ENCODE results near the gene NT5C1B. TPM values are rescaled to one million over a fixed set of nuclear protein-coding genes. Genes with fewer than 3 reads are reported as not detected.

NT5C1B gene
- total RNA-seq, 4 donors from 2014 or later: not detected

GRCh38 chr2:18548621-18549020, 40.7 kb downstream of the NT5C1B start:
- no peak for TF ChIP-seq POLR2A (IDR thresholded peaks at IDR 0.05)
- TF ChIP-seq CTCF (IDR thresholded peaks at IDR 0.05): no peak
- no peak for DNase-seq
- H3K4me3 ChIP-seq: no peak overlapping the region
- no peaks in the 10 kb centered on the region for H3K9me3 ChIP-seq
- H3K4me1 ChIP-seq: no peaks in the 10 kb centered on the region
- H3K36me3 ChIP-seq: no peaks in the 10 kb centered on the region
- intact Hi-C loops (cut with DNase I; ENCODE audit: low total_unique reads): no loop called here
- H3K27me3 ChIP-seq: no peaks in the 10 kb centered on the region
- no peak overlapping the region for H3K27ac ChIP-seq

- intact Hi-C loops (cut with DNase I; ENCODE audit: low total_unique reads): no loop called here
- TF ChIP-seq CTCF (IDR thresholded peaks at IDR 0.05): no peak
- TF ChIP-seq POLR2A (IDR thresholded peaks at IDR 0.05): no peak
- H3K36me3 ChIP-seq: no peaks in the 10 kb centered on the region
- H3K4me1 ChIP-seq: no peaks in the 10 kb centered on the region
- DNase-seq: no peak
- H3K27ac ChIP-seq: no peak overlapping the region
- no peaks in the 10 kb centered on the region for H3K27me3 ChIP-seq
- H3K4me3 ChIP-seq: no peak overlapping the region
- no peaks in the 10 kb centered on the region for H3K9me3 ChIP-seq
Observed at GRCh38 chr2:18546567-18546966, 42.8 kb downstream of the NT5C1B start.

- H3K9me3 ChIP-seq: no peaks in the 10 kb centered on the region
- TF ChIP-seq CTCF (IDR thresholded peaks at IDR 0.05): no peak
- no peak for TF ChIP-seq POLR2A (IDR thresholded peaks at IDR 0.05)
- no peaks in the 10 kb centered on the region for H3K36me3 ChIP-seq
- no peaks in the 10 kb centered on the region for H3K27me3 ChIP-seq
- no peaks in the 10 kb centered on the region for H3K4me1 ChIP-seq
- no peak overlapping the region for H3K27ac ChIP-seq
- intact Hi-C loops (cut with DNase I; ENCODE audit: low total_unique reads): no loop called here
- no peak overlapping the region for H3K4me3 ChIP-seq
- DNase-seq: no peak
Observed at GRCh38 chr2:18545384-18545783, 44.0 kb downstream of the NT5C1B start.

GRCh38 chr2:18544171-18544570, 45.2 kb downstream of the NT5C1B start:
- no peak overlapping the region for H3K4me3 ChIP-seq
- H3K4me1 ChIP-seq: no peaks in the 10 kb centered on the region
- intact Hi-C loops (cut with DNase I; ENCODE audit: low total_unique reads): no loop called here
- no peaks in the 10 kb centered on the region for H3K36me3 ChIP-seq
- TF ChIP-seq POLR2A (IDR thresholded peaks at IDR 0.05) (no peak), CTCF (IDR thresholded peaks at IDR 0.05) (no peak)
- H3K27ac ChIP-seq: no peak overlapping the region
- no peaks in the 10 kb centered on the region for H3K9me3 ChIP-seq
- no peak for DNase-seq
- no peaks in the 10 kb centered on the region for H3K27me3 ChIP-seq

- no peak for TF ChIP-seq CTCF (IDR thresholded peaks at IDR 0.05)
- TF ChIP-seq POLR2A (IDR thresholded peaks at IDR 0.05): no peak
- H3K4me3 ChIP-seq: no peak overlapping the region
- H3K9me3 ChIP-seq: no peaks in the 10 kb centered on the region
- no peaks in the 10 kb centered on the region for H3K4me1 ChIP-seq
- H3K36me3 ChIP-seq: no peaks in the 10 kb centered on the region
- intact Hi-C loops (cut with DNase I; ENCODE audit: low total_unique reads): no loop called here
- H3K27me3 ChIP-seq: no peaks in the 10 kb centered on the region
- DNase-seq: no peak
- no peak overlapping the region for H3K27ac ChIP-seq
Observed at GRCh38 chr2:18540872-18541271, 48.5 kb downstream of the NT5C1B start.
